ENCODE data around the gene SLC39A11. TPM values are rescaled to one million over a fixed set of nuclear protein-coding genes. Genes with fewer than 3 reads are reported as not detected.

The SLC39A11 gene
- total RNA-seq, 1 experiment from 2014 or later: 46.4 TPM

GRCh38 chr17:73048170-73048569 is 44.3 kb downstream of the SLC39A11 start:
- H3K4me2 ChIP-seq (ENCODE audit: low read length): no peak overlapping the region
- ChIA-PET RAD21 (ENCODE audit: low non-redundant PET in 1 of 2, low total read pairs in 2 of 2, uncharacterized antibody in 2 of 2, unreplicated experiment in 2 of 2) (no interaction called here), POLR2A (no interaction called here), CTCF (no interaction called here)
- H2AFZ ChIP-seq (ENCODE audit: low read depth, low read length, poor library complexity, severe bottlenecking): no peak overlapping the region
- no peak overlapping the region for H3K27ac ChIP-seq (ENCODE audit: low read depth, low read length)
- no peaks in the 10 kb centered on the region for H4K20me1 ChIP-seq (ENCODE audit: insufficient read depth)
- no peak for ATAC-seq
- no peak overlapping the region for H3K4me3 ChIP-seq (replicated peaks in 1 of 2; ENCODE audit: low read depth in 1 of 2, low read length in 2 of 2)
- H3K4me1 ChIP-seq (ENCODE audit: control insufficient read depth in 1 of 2, insufficient read depth in 2 of 2, low read length in 2 of 2): no peaks in the 10 kb centered on the region; a peak in 1 of 4 replicates
- H3K9ac ChIP-seq (ENCODE audit: low read length): no peak overlapping the region
- TF ChIP-seq CBX3 (IDR thresholded peaks at IDR 0.05; ENCODE audit: low read depth) (no peak), ATF3 (IDR thresholded peaks at IDR 0.05) (no peak), EGR1 (IDR thresholded peaks at IDR 0.05; ENCODE audit: low read depth) (no peak), MAX (IDR thresholded peaks at IDR 0.05) (no peak), ELF1 (IDR thresholded peaks at IDR 0.05; ENCODE audit: borderline replicate concordance, low read depth) (no peak), CTCF (IDR thresholded peaks at IDR 0.05 in 2 of 3, conservative IDR thresholded peaks at IDR 0.05 in 1 of 3; ENCODE audit: borderline replicate concordance in 1 of 3, insufficient read depth in 1 of 3, low read depth in 2 of 3, low read length in 2 of 3) (no peak), POLR2AphosphoS5 (IDR thresholded peaks at IDR 0.05; ENCODE audit: low read depth, low read length) (no peak), EZH2phosphoT487 (IDR thresholded peaks at IDR 0.05; ENCODE audit: borderline replicate concordance) (no peak)
- H3K9me3 ChIP-seq (ENCODE audit: control insufficient read depth in 1 of 2, insufficient read depth in 1 of 2, low read depth in 1 of 2, low read length in 2 of 2): no peaks in the 10 kb centered on the region
- intact Hi-C loops (cut with micrococcal nuclease): no loop called here
- H3K36me3 ChIP-seq (ENCODE audit: control insufficient read depth in 1 of 2, insufficient read depth in 2 of 2, low read length in 2 of 2): no peaks in the 10 kb centered on the region
- no peaks in the 10 kb centered on the region for H3K9me2 ChIP-seq (ENCODE audit: insufficient read depth)
- no peaks in the 10 kb centered on the region for H3K27me3 ChIP-seq (ENCODE audit: insufficient read depth, low read length)
- DNase-seq (ENCODE audit: low read depth, low spot score): no peak
- no peaks in the 10 kb centered on the region for H3K79me2 ChIP-seq (ENCODE audit: insufficient read depth, low read length)
- BruUV-seq (replicated peaks): no TSS peak

- Histone ChIP-seq H3K4me2 (ENCODE audit: low read length) (no peak overlapping the region), H4K20me1 (ENCODE audit: insufficient read depth) (no peaks in the 10 kb centered on the region), H3K79me2 (ENCODE audit: insufficient read depth, low read length) (no peaks in the 10 kb centered on the region), H3K27ac (ENCODE audit: low read depth, low read length) (no peak overlapping the region), H3K9me2 (ENCODE audit: insufficient read depth) (no peaks in the 10 kb centered on the region), H2AFZ (ENCODE audit: low read depth, low read length, poor library complexity, severe bottlenecking) (no peak overlapping the region), H3K36me3 (ENCODE audit: control insufficient read depth in 1 of 2, insufficient read depth in 2 of 2, low read length in 2 of 2) (no peaks in the 10 kb centered on the region), H3K4me3 (replicated peaks in 1 of 2; ENCODE audit: low read depth in 1 of 2, low read length in 2 of 2) (no peak overlapping the region), H3K9me3 (ENCODE audit: control insufficient read depth in 1 of 2, insufficient read depth in 1 of 2, low read depth in 1 of 2, low read length in 2 of 2) (no peaks in the 10 kb centered on the region), H3K4me1 (ENCODE audit: control insufficient read depth in 1 of 2, insufficient read depth in 2 of 2, low read length in 2 of 2) (peaks cover 0 to 2% of the 10 kb centered on the region in 2 experiments; a peak in 1 of 4 replicates), H3K9ac (ENCODE audit: low read length) (no peak overlapping the region), H3K27me3 (ENCODE audit: insufficient read depth, low read length) (no peaks in the 10 kb centered on the region)
- BruUV-seq (replicated peaks): no TSS peak
- ChIA-PET CTCF (interaction anchor here (0.7 to 1.0 kb wide), 2 partner anchors 60 to 852 kb away, joined by 3 read pairs; no protein-coding TSS in a partner anchor), POLR2A (no interaction called here), RAD21 (ENCODE audit: low non-redundant PET in 1 of 2, low total read pairs in 2 of 2, uncharacterized antibody in 2 of 2, unreplicated experiment in 2 of 2) (no interaction called here)
- intact Hi-C loops (cut with micrococcal nuclease): no loop called here
- no peak for ATAC-seq
- no peak for DNase-seq (ENCODE audit: low read depth, low spot score)
- TF ChIP-seq SP1 (IDR thresholded peaks at IDR 0.05; ENCODE audit: low read depth) (no peak), TCF7L2 (IDR thresholded peaks at IDR 0.05; ENCODE audit: borderline replicate concordance, extremely low read depth, insufficient read depth, insufficient read length) (no peak), YY1 (IDR thresholded peaks at IDR 0.05; ENCODE audit: extremely low read depth, insufficient replicate concordance, low read depth, low read length) (no peak), CTCF (IDR thresholded peaks at IDR 0.05 in 2 of 3, conservative IDR thresholded peaks at IDR 0.05 in 1 of 3; ENCODE audit: borderline replicate concordance in 1 of 3, insufficient read depth in 1 of 3, low read depth in 2 of 3, low read length in 2 of 3) (no peak), RAD21 (IDR thresholded peaks at IDR 0.05; ENCODE audit: low read depth) (no peak), ELF1 (IDR thresholded peaks at IDR 0.05; ENCODE audit: borderline replicate concordance, low read depth) (no peak), SIN3A (IDR thresholded peaks at IDR 0.05; ENCODE audit: low read depth) (no peak), EZH2 (IDR thresholded peaks at IDR 0.05) (no peak), CBX3 (IDR thresholded peaks at IDR 0.05; ENCODE audit: low read depth) (no peak)
Measured at GRCh38 chr17:73045724-73046123, 46.8 kb downstream of the SLC39A11 start.
